Measurements from ENCODE around the gene INO80.
"Not testable (repeated sequence)": the region's sequence is repeated elsewhere in the genome, so short reads cannot be mapped to it uniquely, and the experiment has no call there.

Gene INO80

DNA sequence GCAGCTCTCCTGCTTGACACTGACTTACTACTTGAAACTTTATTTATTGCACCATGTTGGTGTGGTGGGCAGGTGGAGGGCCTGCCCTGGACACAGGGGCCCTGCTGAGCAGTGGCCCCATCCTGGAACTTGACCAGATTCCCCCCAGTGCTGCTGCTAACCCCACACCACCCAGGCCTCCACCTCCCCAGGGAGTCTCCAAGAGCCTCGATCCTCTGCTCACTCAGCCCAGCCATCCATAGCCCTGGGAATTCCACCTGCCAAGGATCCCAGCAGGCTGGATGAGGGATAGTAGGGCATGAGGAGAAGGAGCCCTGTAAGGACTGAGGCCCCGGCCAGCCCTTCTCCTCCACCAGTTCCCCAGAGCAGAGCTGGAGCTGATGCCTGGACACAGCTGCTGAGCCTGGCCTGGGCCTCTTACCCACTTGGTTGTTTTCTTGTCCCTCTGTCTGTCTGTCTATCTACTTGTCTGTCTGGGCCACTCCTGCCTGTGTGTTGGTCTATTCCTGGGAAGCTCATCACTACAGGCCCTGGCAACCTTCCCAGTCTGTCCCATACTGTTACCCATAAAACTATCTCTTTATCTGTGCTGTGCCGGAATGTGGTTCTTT, 160.0 kb downstream of the INO80 start:
- H3K4me3 ChIP-seq (replicated peaks in 1 of 2; ENCODE audit: low read depth in 2 of 2, low read length in 2 of 2), result no peak overlapping the region
- DNase-seq (ENCODE audit: low read depth in 2 of 2), result no peak
- TF ChIP-seq CTCF (IDR thresholded peaks at IDR 0.05; ENCODE audit: low read depth, low read length), result no peak

DNA sequence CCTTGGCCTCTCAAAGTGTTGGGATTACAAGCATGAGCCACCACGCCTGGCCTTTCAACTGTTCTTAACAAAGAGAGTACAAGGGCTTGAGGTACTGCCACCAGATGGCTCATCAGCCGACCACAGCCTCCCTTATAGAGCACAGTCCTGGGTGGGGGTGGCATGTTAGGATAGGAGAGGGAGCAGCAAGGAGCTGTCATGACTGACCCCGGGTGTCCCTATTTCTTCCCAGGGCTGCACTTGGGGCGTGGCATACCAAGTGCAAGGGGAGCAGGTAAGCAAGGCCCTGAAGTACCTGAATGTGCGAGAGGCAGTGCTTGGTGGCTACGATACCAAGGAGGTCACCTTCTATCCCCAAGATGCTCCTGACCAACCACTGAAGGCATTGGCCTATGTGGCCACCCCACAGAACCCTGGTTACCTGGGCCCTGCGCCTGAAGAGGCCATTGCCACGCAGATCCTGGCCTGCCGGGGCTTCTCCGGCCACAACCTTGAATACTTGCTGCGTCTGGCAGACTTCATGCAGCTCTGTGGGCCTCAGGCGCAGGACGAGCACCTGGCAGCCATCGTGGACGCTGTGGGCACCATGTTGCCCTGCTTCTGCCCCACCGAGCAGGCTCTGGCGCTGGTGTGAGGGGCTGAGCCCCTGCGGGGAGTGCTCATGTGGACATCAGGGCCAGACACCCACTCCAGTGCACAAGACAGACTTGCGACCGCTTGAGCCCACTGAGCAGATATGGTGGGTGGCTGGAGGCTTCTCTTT, 160.8 kb downstream of the INO80 start:
- TF ChIP-seq CTCF (IDR thresholded peaks at IDR 0.05; ENCODE audit: low read depth, low read length), result no peak
- H3K4me3 ChIP-seq (replicated peaks in 1 of 2; ENCODE audit: low read depth in 2 of 2, low read length in 2 of 2), result no peak overlapping the region
- DNase-seq (ENCODE audit: low read depth in 2 of 2), result no peak

DNA sequence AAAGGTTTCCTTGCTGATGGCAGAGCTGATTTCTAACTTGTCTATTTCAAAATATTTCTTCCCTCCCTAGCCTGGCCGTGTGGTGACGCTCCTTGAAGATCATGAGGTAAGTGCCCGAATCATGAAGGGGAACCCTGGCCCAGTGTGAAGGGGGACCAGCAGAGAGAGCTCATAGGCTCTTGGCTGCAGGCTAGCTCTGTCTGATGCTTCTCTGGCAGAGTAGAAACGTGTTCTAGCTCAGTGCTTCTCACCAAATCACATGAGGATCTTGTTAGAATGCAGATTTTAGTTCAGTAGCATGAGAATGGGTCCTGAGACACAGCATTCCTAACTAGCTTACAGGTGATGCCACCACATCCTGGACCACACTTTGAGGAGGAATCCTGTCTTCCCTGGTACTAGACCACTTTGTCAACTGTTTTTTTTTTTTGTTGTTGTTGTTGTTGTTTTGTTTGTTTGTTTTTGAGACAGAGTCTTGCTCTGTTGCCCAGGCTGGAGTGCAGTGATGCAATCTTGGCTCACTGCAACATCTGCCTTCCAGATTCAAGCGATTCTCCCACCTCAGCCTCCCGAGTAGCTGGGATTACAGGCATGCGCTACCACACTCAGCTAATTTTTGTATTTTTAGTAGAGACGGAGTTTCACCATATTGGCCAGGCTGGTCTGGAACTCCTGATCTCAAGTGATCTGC, 161.8 kb downstream of the INO80 start:
- H3K4me3 ChIP-seq (replicated peaks in 1 of 2; ENCODE audit: low read depth in 2 of 2, low read length in 2 of 2), result peak overlapping the region; percentile 92 to 95
- DNase-seq (ENCODE audit: low read depth in 2 of 2), result not testable (repeated sequence)

DNA sequence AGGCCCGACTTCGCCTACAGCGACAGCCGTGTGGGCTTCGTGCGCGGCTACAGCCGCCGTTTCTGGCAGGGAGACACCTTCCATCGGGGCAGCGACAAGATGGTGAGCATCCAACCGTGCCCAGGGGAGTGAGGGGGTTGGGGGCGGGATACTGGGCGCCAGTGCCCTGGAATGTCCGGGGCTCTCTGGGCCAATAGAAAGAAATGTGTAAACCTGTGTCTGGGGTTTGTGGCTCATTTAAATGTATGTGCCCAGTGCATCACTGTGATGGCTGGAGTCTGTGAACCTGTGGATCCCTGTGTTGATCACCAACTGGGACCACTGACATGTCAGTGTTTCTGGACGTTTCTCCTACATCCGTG, 162.4 kb downstream of the INO80 start:
- no peak for DNase-seq (ENCODE audit: low read depth in 2 of 2)
- no peak for TF ChIP-seq CTCF (IDR thresholded peaks at IDR 0.05; ENCODE audit: low read depth, low read length)

GRCh38 chr15:40952901-40953712, 163.0 kb downstream of the INO80 start, which contains the start of gene CHAC1:
Gene CHAC1 (plus strand): TSS chr15:40953471. CDS start chr15:40953584, 113 bp downstream.
- DNase-seq (ENCODE audit: low read depth in 2 of 2), result peak; percentile 97
- TF ChIP-seq CTCF (IDR thresholded peaks at IDR 0.05; ENCODE audit: low read depth, low read length), result no peak
- peak within 1 kb of the TSS; percentile 92 to 95 for H3K4me3 ChIP-seq (replicated peaks in 1 of 2; ENCODE audit: low read depth in 2 of 2, low read length in 2 of 2)

More for the DNA sequence above, 162.4 kb downstream of the INO80 start:
- peak overlapping the region; percentile 92 to 95 for H3K4me3 ChIP-seq (replicated peaks in 1 of 2; ENCODE audit: low read depth in 2 of 2, low read length in 2 of 2)

GRCh38 chr15:40952301-40952900, 163.7 kb downstream of the INO80 start:
- H3K4me3 ChIP-seq (replicated peaks in 1 of 2; ENCODE audit: low read depth in 2 of 2, low read length in 2 of 2), result peak overlapping the region; percentile 92 to 95
- no peak for TF ChIP-seq CTCF (IDR thresholded peaks at IDR 0.05; ENCODE audit: low read depth, low read length)
- DNase-seq (ENCODE audit: low read depth in 2 of 2), result no peak
